ENCODE results near the gene FDX1. TPM values are rescaled to one million over a fixed set of nuclear protein-coding genes. Genes with fewer than 3 reads are reported as not detected.
"Not testable (repeated sequence)": the region's sequence is repeated elsewhere in the genome, so short reads cannot be mapped to it uniquely, and the experiment has no call there.

The FDX1 gene
- total and polyA plus RNA-seq, 2 of the 13 experiments (the other 11 are each of a cell fraction or from before 2014, with no cell fraction given), result 4.5 to 13.1 TPM

- Histone ChIP-seq H3K36me3 (replicated peaks in 1 of 2; ENCODE audit: control insufficient read depth in 1 of 2, insufficient read depth in 2 of 2, low read length in 2 of 2) (no peaks in the 10 kb centered on the region), H3K27me3 (ENCODE audit: control insufficient read depth in 1 of 2, insufficient read depth in 2 of 2, low read length in 2 of 2) (no peaks in the 10 kb centered on the region), H3K79me2 (ENCODE audit: insufficient read depth, low read length) (no peaks in the 10 kb centered on the region), H3K9me3 (ENCODE audit: low read length) (no peaks in the 10 kb centered on the region), H2AFZ (ENCODE audit: low read length) (no peak overlapping the region), H4K20me1 (ENCODE audit: insufficient read depth, low read length) (no peaks in the 10 kb centered on the region), H3K27ac (ENCODE audit: extremely low read length, insufficient read depth, low read length) (no peak overlapping the region), H3K4me2 (ENCODE audit: low read depth, low read length) (no peak overlapping the region), H3K9ac (ENCODE audit: insufficient read depth, low read depth, low read length) (no peak overlapping the region), H3K4me1 (ENCODE audit: insufficient read depth, low read length) (peaks cover 13% of the 10 kb centered on the region), H3K4me3 (replicated peaks in 1 of 3; ENCODE audit: insufficient read depth in 1 of 3, low read depth in 2 of 3, low read length in 3 of 3) (no peak overlapping the region)
- in situ Hi-C loops (cut with HindIII; ENCODE audit: extremely low pct_ligation_motif_present, low pct_unique_long_range_greater_than_20kb), result no loop called here
- no peak for FAIRE-seq
- ChIA-PET POLR2A (no interaction called here), CTCF (ENCODE audit: low intra/inter-chr PET ratio, low total read pairs) (no interaction called here)
- 49% methylated on average over 4 of the region's 4 CpGs for WGBS (ENCODE audit: low lambda C conversion rate)
- ATAC-seq, result no peak
- DNase-seq (ENCODE audit: low spot score), result no peak
- no TSS peak for BruUV-seq (replicated peaks)
- intact Hi-C loops (cut with micrococcal nuclease; ENCODE audit: unreplicated experiment), result no loop called here
- TF ChIP-seq FUBP1 (CRISPR knock-in tag; IDR thresholded peaks at IDR 0.05; ENCODE audit: borderline replicate concordance), result no peak
- no peak for TF ChIP-seq ATF1 (CRISPR knock-in tag; IDR thresholded peaks at IDR 0.05)
- TF ChIP-seq ZNF10 (CRISPR knock-in tag; IDR thresholded peaks at IDR 0.05; ENCODE audit: borderline replicate concordance, low read depth), result no peak
- TF ChIP-seq PHF20 (CRISPR knock-in tag; IDR thresholded peaks at IDR 0.05), result no peak
These were observed 48.7 kb upstream of the FDX1 start for GRCh38 chr11:110380836-110381622.

- H3K4me3 ChIP-seq (replicated peaks in 1 of 3; ENCODE audit: insufficient read depth in 1 of 3, low read depth in 2 of 3, low read length in 3 of 3); H2AFZ ChIP-seq (ENCODE audit: low read length); ATAC-seq; H3K4me2 ChIP-seq (ENCODE audit: low read depth, low read length); H3K4me1 ChIP-seq (ENCODE audit: insufficient read depth, low read length); CTCF ChIA-PET (ENCODE audit: low intra/inter-chr PET ratio, low total read pairs); POLR2A ChIA-PET; H3K27ac ChIP-seq (ENCODE audit: extremely low read length, insufficient read depth, low read length); H3K36me3 ChIP-seq (replicated peaks in 1 of 2; ENCODE audit: control insufficient read depth in 1 of 2, insufficient read depth in 2 of 2, low read length in 2 of 2); BruUV-seq (replicated peaks); H3K79me2 ChIP-seq (ENCODE audit: insufficient read depth, low read length); H3K9me3 ChIP-seq (ENCODE audit: low read length); intact Hi-C loops (cut with micrococcal nuclease; ENCODE audit: unreplicated experiment); H4K20me1 ChIP-seq (ENCODE audit: insufficient read depth, low read length); H3K9ac ChIP-seq (ENCODE audit: insufficient read depth, low read depth, low read length); H3K27me3 ChIP-seq (ENCODE audit: control insufficient read depth in 1 of 2, insufficient read depth in 2 of 2, low read length in 2 of 2); in situ Hi-C loops (cut with HindIII; ENCODE audit: extremely low pct_ligation_motif_present, low pct_unique_long_range_greater_than_20kb); FAIRE-seq; DNase-seq (ENCODE audit: low spot score); TF ChIP-seq FOXA1 (IDR thresholded peaks at IDR 0.05): not testable (repeated sequence)
- 100% methylated on average over 3 of the region's 9 CpGs for WGBS (ENCODE audit: low lambda C conversion rate)
- TF ChIP-seq FOXA1 (CRISPR knock-in tag; IDR thresholded peaks at IDR 0.05) (0 out of 2 replicates have a peak, but pooled peaks have one; percentile 15), ZNF281 (CRISPR knock-in tag; IDR thresholded peaks at IDR 0.05; ENCODE audit: borderline replicate concordance) (peak; percentile 44; the same call in 1 of the 2 replicates)
These were observed 41.5 kb upstream of the FDX1 start for GRCh38 chr11:110388231-110388630.

Measured in HepG2 (cell line).